ENCODE results near the gene ARRDC4. TPM values are rescaled to one million over a fixed set of nuclear protein-coding genes. Genes with fewer than 3 reads are reported as not detected.

The ARRDC4 gene
- total RNA-seq, 2 donors from 2014 or later, result 25.4 to 25.6 TPM

DNA sequence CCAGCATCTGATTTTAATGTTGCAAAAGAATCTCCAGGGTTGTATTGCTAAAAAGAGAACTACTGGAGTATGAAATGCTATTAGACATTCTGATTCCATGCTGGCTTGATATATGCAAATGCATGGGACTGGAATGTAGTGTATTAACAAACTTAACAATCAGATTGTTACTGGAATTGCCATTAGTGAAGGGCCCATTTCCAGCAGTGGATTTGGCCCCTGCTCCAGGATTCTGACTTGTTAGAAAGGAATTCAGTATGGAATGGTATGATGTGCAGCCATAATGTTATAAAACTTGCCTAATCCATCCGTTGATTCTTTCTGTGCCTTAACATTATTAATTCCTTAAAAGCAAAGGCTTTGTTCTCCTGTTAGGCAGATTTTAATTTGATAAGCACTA, 7.9 kb downstream of the ARRDC4 start:
- H3K36me3 ChIP-seq, result no peaks in the 10 kb centered on the region

DNA sequence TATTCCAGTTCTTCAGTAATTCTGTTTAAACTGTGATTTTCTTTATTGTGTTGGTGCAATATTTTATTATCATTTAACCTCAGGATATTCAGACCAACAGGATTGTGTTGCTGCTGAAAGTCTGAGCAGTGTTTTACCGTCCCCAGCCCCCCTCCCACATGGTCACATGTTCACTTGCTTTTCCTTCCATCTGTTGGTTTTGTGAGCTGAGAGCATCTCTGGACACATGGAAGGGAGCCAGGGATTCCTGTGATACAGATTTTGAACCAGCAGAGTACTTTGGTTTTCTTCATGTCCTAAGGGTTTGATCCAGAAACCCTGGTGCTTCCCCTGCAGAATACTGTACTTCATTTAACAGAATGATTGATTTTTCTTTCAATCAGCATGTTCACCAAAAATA, 11.9 kb downstream of the ARRDC4 start:
- Histone ChIP-seq H3K27ac (no peak overlapping the region), H3K9me3 (no peaks in the 10 kb centered on the region), H3K27me3 (replicated peaks; ENCODE audit: insufficient read depth) (no peaks in the 10 kb centered on the region), H3K36me3 (no peaks in the 10 kb centered on the region), H3K4me1 (replicated peaks) (no peaks in the 10 kb centered on the region), H3K4me3 (no peak overlapping the region)
- no peak for DNase-seq (ENCODE audit: low spot score)
- TF ChIP-seq CTCF (IDR thresholded peaks at IDR 0.05), result no peak
- no peak for TF ChIP-seq POLR2A (IDR thresholded peaks at IDR 0.05)
- TF ChIP-seq POLR2AphosphoS5 (IDR thresholded peaks at IDR 0.05), result no peak
- 50% methylated on average over 1 of the region's 1 CpG for WGBS
- intact Hi-C loops (cut with DNase I), result no loop called here

More for the DNA sequence above, 7.9 kb downstream of the ARRDC4 start:
- H3K4me3 ChIP-seq, result no peak overlapping the region
- intact Hi-C loops (cut with DNase I), result no loop called here
- no peaks in the 10 kb centered on the region for H3K27me3 ChIP-seq (replicated peaks; ENCODE audit: insufficient read depth)
- H3K27ac ChIP-seq, result no peak overlapping the region
- no peak for TF ChIP-seq POLR2AphosphoS5 (IDR thresholded peaks at IDR 0.05)
- no peak for TF ChIP-seq CTCF (IDR thresholded peaks at IDR 0.05)
- TF ChIP-seq POLR2A (IDR thresholded peaks at IDR 0.05), result no peak
- WGBS, result 36% methylated on average over 1 of the region's 1 CpG
- no peaks in the 10 kb centered on the region for H3K4me1 ChIP-seq (replicated peaks)
- H3K9me3 ChIP-seq, result no peaks in the 10 kb centered on the region
- no peak for DNase-seq (ENCODE audit: low spot score)

DNA sequence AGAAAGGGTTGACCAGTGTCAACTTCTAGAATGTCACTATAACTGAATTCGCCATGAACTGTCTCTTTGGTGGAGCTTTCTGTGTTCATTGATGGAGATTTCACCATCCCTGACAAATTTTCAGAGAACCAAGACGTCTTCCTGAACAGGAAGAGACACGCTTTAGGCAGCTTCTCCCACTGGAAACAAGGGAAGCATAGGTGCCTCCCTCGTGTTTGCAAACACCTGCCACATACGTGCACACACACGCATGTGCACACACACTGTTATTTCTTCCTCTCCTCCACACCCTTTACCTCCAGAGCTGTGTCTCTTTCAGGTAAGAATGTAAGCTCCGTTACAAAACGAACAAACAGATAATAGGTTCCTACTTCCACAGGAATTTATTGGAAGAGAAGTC, 15.6 kb downstream of the ARRDC4 start:
- Histone ChIP-seq H3K4me1 (replicated peaks) (no peaks in the 10 kb centered on the region), H3K9me3 (no peaks in the 10 kb centered on the region), H3K36me3 (no peaks in the 10 kb centered on the region), H3K27ac (no peak overlapping the region), H3K4me3 (no peak overlapping the region), H3K27me3 (replicated peaks; ENCODE audit: insufficient read depth) (no peaks in the 10 kb centered on the region)
- WGBS, result 52% methylated on average over 8 of the region's 8 CpGs
- TF ChIP-seq CTCF (IDR thresholded peaks at IDR 0.05) (no peak), POLR2A (IDR thresholded peaks at IDR 0.05) (no peak), POLR2AphosphoS5 (IDR thresholded peaks at IDR 0.05) (no peak)
- intact Hi-C loops (cut with DNase I), result no loop called here
- DNase-seq (ENCODE audit: low spot score), result no peak

GRCh38 chr15:97976766-97977503, 16.4 kb downstream of the ARRDC4 start:
- Histone ChIP-seq H3K9me3 (no peaks in the 10 kb centered on the region), H3K27me3 (replicated peaks; ENCODE audit: insufficient read depth) (no peaks in the 10 kb centered on the region), H3K4me1 (replicated peaks) (no peaks in the 10 kb centered on the region), H3K4me3 (no peak overlapping the region), H3K36me3 (no peaks in the 10 kb centered on the region), H3K27ac (no peak overlapping the region)
- no peak for DNase-seq (ENCODE audit: low spot score)
- intact Hi-C loops (cut with DNase I), result no loop called here
- TF ChIP-seq POLR2AphosphoS5 (IDR thresholded peaks at IDR 0.05) (no peak), POLR2A (IDR thresholded peaks at IDR 0.05) (no peak), CTCF (IDR thresholded peaks at IDR 0.05) (no peak)
- 45% methylated on average over 10 of the region's 10 CpGs for WGBS

GRCh38 chr15:97977734-97978133, 17.2 kb downstream of the ARRDC4 start:
- TF ChIP-seq CTCF (IDR thresholded peaks at IDR 0.05), result no peak
- no peak for TF ChIP-seq POLR2A (IDR thresholded peaks at IDR 0.05)
- no peak for TF ChIP-seq POLR2AphosphoS5 (IDR thresholded peaks at IDR 0.05)
- WGBS, result 67% methylated on average over 8 of the region's 8 CpGs
- Histone ChIP-seq H3K27me3 (replicated peaks; ENCODE audit: insufficient read depth) (no peaks in the 10 kb centered on the region), H3K36me3 (no peaks in the 10 kb centered on the region), H3K9me3 (no peaks in the 10 kb centered on the region), H3K27ac (no peak overlapping the region), H3K4me3 (no peak overlapping the region), H3K4me1 (replicated peaks) (no peaks in the 10 kb centered on the region)
- intact Hi-C loops (cut with DNase I), result no loop called here
- DNase-seq (ENCODE audit: low spot score), result no peak
